ENCODE data around the gene NEAT1. TPM values are rescaled to one million over a fixed set of nuclear protein-coding genes. Genes with fewer than 3 reads are reported as not detected.

The NEAT1 gene
- total and polyA plus RNA-seq, 9 of the 15 experiments (the other 6 are each of a cell fraction or from before 2014, with no cell fraction given), result 20.1 to 389 (median 62.8) TPM

GRCh38 chr11:65386307-65387140 lies 36.1 kb upstream of the NEAT1 start, which contains the start of gene FRMD8 (continued):
- TF ChIP-seq FOXP4 (CRISPR knock-in tag; IDR thresholded peaks at IDR 0.05; ENCODE audit: borderline replicate concordance) (no peak), PCBP1 (IDR thresholded peaks at IDR 0.05; ENCODE audit: low read depth, low read length, poor library complexity, severe bottlenecking) (no peak), IRF1 (CRISPR knock-in tag; IDR thresholded peaks at IDR 0.05; ENCODE audit: borderline replicate concordance) (no peak), SFPQ (IDR thresholded peaks at IDR 0.05; ENCODE audit: low read depth, low read length) (no peak), PTTG1 (tag; IDR thresholded peaks at IDR 0.05; ENCODE audit: low read depth) (no peak), NFRKB (IDR thresholded peaks at IDR 0.05; ENCODE audit: low read depth) (no peak; the same call in 1 of the 2 replicates), E2F3 (CRISPR knock-in tag; IDR thresholded peaks at IDR 0.05) (peak; percentile 35; the same call in 1 of the 2 replicates), EGR1 (conservative IDR thresholded peaks at IDR 0.05) (peak; percentile 13; the same call in 1 of the 2 replicates), E2F6 (IDR thresholded peaks at IDR 0.05; ENCODE audit: borderline replicate concordance in 1 of 2, extremely low read depth in 1 of 2, insufficient read depth in 1 of 2, insufficient read length in 1 of 2, low read depth in 1 of 2, low read length in 1 of 2, poor library complexity in 1 of 2, severe bottlenecking in 1 of 2) (peak; percentile 96 to 98), HNRNPH1 (optimal IDR thresholded peaks at IDR 0.05; ENCODE audit: low read depth, low read length) (no peak), PHTF2 (CRISPR knock-in tag; IDR thresholded peaks at IDR 0.05) (no peak), YY1 (IDR thresholded peaks at IDR 0.05; ENCODE audit: borderline replicate concordance in 1 of 3, control insufficient read depth in 1 of 3, extremely low read depth in 1 of 3, insufficient read depth in 3 of 3, insufficient read length in 1 of 3, insufficient replicate concordance in 2 of 3, low read depth in 1 of 3, low read length in 2 of 3) (peak in 1 of 3 experiments; percentile 41), ZNF134 (CRISPR knock-in tag; conservative IDR thresholded peaks at IDR 0.05) (no peak), ILF3 (IDR thresholded peaks at IDR 0.05; ENCODE audit: borderline replicate concordance) (no peak), TEAD2 (tag; IDR thresholded peaks at IDR 0.05) (no peak), ZNF75A (CRISPR knock-in tag; IDR thresholded peaks at IDR 0.05) (no peak), ZFP1 (CRISPR knock-in tag; IDR thresholded peaks at IDR 0.05) (no peak), SUPT5H (IDR thresholded peaks at IDR 0.05) (peak; percentile 75), ZSCAN32 (CRISPR knock-in tag; IDR thresholded peaks at IDR 0.05) (no peak), GABPA (tag; conservative IDR thresholded peaks at IDR 0.05; ENCODE audit: low read depth) (peak; percentile 57), ZFP30 (CRISPR knock-in tag; IDR thresholded peaks at IDR 0.05; ENCODE audit: borderline replicate concordance) (no peak)

Data from K562 (cell line).